ENCODE data around the gene TNS3.

- TF ChIP-seq ZNF274 (IDR thresholded peaks at IDR 0.05; ENCODE audit: borderline replicate concordance, low read depth, low read length) (no peak), ZNF165 (CRISPR knock-in tag; IDR thresholded peaks at IDR 0.05; ENCODE audit: borderline replicate concordance) (no peak)
These were observed 128.5 kb downstream of the TNS3 start for GRCh38 chr7:47453093-47454061.
